ENCODE data around the gene KRT33A.
"Not testable (repeated sequence)": the region's sequence is repeated elsewhere in the genome, so short reads cannot be mapped to it uniquely, and the experiment has no call there.

The KRT33A gene

GRCh38 chr17:41363881-41364280, 13.3 kb upstream of the KRT33A start:
- no peak for DNase-seq (ENCODE audit: low read depth in 3 of 3)

DNA sequence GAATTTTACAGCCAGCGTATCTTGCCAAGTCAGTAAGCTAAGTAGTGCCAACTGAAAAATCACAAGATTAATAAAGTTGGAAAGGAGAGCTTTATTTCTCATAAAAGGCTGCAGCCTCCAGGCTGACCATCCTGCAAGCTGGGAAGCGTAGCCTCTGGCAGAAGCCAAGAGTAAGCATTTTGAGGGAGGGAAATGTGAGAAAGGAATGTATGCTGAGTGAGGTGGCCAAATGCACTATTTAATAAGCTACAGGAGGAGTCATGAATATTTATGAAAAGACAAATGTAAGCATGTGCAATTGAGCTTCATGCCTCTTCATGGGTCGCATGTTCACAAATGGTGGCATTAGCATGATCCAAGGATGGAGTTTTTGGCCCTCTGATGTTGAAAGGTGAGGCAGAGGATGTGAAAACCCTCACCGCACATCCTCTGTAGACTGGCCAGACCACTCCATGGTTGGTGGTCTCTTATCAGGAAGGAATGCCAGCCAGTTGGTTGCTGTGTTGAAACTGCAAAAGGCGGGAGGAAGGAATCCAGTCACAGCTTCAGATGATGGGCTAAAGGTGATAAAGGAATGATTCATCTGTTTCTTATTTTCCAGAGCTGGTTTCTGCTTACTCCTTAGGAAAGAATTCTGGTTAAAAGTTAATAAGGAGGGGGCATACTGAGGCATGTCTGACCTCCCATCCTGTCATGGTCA, 9.8 kb upstream of the KRT33A start:
- no peak for DNase-seq (ENCODE audit: low read depth in 3 of 3)

GRCh38 chr17:41354536-41354935, 3.9 kb upstream of the KRT33A start:
- DNase-seq (ENCODE audit: low read depth in 3 of 3): no peak

- DNase-seq (ENCODE audit: low read depth in 3 of 3): no peak
These were observed 2.2 kb upstream of the KRT33A start for GRCh38 chr17:41352597-41353366.

DNA sequence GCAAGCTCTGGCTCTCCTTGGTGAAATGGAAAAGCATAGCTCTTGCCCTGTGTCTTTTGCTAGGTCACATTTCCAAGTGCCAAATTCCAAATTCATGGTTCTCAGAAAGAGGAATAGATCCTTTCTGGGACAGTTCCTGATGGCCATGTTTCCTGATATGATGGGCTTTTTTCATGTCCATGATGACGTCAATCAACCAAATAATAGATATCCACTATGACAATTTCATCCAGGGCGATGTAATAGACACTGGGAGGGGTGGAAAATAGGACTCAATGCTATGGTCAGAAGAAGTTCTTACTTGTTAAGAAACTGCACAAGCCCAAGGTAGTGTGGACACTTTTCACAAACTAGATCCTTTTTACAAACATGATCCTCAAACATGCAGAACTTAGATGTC, 549 bp upstream of the KRT33A start:
- DNase-seq (ENCODE audit: low read depth in 3 of 3): no peak

DNA sequence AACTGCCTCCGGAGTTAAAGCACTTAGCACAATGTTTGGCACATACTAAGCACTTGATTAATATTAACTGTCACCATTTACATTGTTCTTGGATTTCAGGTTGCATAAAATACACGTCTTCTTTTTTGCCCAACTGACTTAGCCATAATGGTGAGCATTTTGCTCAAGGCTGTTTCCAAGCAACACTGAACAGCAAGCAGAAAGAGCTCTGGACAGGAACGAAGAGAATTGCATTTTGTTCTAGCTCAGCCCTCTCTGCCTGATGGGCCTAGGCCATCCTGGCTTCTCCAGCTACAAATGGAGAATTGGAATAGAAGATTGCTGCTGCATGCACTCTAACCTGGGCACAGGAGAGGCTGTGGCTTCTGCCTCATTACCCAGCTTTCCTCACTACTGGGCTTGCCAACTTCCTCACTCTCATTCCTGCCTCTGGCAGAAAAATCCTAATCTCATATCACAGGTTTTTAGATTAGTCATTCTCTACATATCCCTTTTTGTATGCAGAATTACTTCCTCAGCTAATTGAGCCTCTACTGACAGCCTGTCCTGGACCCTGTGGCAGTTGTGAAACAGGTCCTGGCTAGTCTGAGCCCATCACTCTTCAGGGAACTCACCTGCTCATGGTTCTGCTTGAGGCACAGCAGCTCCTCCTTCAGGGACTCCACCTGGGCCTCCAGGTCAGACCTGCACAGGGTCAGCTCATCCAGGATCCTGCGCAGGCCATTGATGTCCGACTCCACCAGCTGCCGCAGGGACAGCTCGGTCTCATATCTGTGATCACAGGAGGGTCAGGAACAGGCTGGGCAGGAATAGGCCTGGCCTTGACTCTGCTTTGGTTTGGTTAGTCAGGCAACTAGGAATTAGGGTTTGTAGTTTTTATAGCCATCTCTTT, 2.5 kb downstream of the KRT33A start:
- DNase-seq (ENCODE audit: low read depth in 3 of 3): no peak

DNA sequence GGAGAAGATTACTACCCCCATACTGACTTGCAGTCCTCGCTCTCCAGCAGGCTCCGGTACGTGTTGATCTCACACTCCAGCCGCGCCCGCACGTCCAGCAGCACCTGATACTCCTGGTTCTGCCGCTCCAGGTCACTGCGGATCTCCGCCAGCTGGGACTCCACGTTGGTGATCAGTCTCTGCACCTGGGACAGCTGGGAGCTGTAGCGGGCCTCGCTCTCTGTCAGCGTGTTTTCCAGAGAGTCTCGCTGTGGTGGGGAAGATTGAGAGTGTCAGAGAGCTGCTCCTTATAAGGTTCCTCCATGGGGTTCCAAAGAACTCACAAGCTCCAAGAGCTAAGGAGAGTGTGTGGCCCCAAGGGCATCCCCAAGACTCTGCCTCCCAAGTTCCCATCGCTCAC, 4.2 kb downstream of the KRT33A start:
- DNase-seq (ENCODE audit: low read depth in 3 of 3): not testable (repeated sequence)

- DNase-seq (ENCODE audit: low read depth in 3 of 3): no peak
These were observed 4.6 kb downstream of the KRT33A start for GRCh38 chr17:41345992-41346391.

GRCh38 chr17:41343029-41343428, 7.6 kb downstream of the KRT33A start:
- no peak for DNase-seq (ENCODE audit: low read depth in 3 of 3)

DNA sequence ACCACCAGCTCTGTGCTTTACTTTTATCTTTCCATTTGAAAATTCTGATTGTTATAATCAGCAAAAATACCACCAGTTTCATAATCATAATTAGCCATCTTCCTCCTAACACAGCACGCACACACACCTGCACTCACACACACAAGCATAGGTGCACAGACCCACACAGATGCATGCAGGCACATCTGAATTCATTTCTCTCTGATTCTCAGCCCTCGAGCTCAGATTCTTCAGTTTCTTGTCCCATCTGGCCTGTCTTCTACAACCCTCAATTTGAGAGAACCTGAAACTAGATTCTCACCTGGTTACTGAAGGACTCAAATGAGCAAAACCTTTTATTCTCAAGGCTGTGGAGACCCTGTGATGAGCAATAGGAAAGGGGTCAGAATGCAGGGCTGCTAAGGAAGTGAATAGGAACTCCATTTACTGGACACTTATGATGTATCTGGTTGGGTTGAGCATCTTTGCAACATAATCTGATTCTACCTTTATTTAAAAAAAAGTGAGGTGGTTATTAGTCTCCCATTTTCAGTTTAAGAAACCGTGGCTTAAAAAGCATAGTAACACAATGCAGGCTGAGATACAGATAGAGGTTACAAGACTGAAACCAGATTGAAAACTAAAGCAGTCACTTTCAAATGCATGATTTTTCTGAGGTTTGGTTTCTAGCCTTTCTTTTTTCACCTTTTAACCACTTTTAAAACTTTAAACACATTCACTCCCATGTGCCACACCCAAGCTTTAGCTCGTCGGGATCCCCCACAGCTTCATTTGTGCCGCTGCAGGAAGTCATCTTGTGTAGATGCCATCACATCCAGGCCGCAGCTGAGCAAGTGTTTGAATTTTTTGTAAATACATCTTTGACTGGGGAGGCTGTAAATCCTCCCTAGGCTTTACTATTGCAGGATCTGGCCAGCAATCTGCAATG, 9.4 kb downstream of the KRT33A start:
- DNase-seq (ENCODE audit: low read depth in 3 of 3): no peak

- no peak for DNase-seq (ENCODE audit: low read depth in 3 of 3)
These were observed 10.1 kb downstream of the KRT33A start for GRCh38 chr17:41340494-41340893.

- DNase-seq (ENCODE audit: low read depth in 3 of 3): no peak
These were observed 11.0 kb downstream of the KRT33A start for GRCh38 chr17:41339571-41340172.

DNA sequence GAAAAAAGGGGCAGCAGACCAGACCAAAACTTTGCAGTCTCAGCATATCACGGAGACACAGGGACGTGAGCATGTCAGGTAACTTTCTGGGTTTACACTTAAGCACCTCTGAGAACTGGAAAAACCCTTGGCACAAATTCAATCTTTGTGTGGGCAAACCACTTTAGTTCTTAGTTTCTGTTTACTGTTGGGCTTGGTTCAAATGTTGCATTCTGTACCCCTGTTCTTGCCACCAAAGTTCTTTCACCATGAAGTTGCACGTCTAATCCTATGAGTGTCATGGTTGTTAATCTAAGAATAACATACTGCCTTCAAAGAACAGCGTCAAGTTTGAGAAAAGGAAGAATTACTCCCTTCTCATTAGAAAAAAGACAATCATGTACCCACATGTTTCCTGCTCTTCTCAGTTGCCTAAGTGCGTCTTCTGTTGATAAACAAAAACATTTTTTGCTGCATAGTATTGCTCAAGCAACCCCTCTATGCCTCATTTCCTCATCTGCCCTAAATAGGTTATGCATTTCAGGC, 11.6 kb downstream of the KRT33A start:
- peak in 1 of 3 experiments; percentile 31 for DNase-seq (ENCODE audit: low read depth in 3 of 3)

DNA sequence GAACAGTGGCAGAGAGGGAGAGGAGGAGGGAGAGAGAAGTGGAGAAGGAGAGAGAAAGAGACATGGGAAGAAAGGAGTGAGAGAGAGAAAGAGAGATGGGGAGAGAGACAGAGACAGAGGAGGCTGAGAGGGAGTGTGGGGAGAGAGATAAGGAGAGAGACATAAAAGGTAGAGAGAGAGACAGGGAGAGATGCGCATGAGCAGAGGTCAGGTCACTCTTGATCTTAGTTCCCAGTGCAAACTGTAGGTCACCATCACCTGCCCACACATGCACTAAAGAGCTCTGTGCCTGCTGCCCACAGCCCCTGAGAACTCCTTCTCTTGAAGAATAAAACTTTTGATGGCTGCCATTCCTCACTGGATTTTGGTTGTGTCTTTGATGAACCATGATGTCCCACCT, 14.9 kb downstream of the KRT33A start:
- no peak for DNase-seq (ENCODE audit: low read depth in 3 of 3)

DNA sequence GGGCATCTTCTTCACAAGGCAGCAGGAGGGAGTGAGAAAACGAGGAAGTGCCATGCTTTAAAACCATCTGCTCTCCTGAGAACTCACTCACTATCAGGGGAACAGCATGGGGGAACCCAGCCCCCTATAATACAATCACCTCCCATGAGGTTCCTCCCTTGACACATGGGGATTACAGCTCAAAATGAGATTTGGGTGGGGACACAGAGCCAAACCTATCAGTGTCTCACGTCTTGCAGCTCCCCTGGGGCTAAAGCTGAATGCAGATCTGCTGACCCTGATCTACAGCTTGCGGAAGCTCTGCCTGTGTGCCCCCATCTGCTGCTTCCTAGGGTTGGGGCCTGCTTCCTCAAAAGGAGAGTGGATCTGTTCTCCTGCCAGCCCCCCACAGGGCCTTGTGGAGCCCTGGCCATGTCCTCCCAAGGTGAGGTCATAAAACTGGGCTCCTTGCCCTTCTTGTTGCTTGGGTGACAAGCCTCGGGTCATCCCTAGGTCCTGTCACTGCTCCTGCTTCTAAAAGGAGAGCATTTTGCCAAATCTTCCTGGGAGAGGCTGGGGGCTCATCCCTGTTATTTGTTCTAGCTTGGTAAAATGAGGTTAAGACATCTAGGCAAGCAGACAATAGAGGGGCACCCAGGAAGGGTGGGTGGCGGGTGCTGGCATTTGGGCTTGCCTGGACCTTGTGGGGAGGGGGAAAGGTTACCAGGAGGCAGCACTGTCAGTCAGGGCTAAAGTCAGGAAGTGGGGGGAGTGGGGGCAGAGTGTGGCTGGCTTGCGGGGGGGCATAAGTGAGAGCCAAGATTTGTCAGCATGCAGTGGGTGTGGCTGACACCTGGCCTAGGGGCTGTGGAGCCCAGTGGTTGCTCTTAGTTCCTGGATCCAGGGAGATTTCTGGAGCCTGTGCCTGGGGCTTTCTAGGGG, 16.0 kb downstream of the KRT33A start:
- DNase-seq (ENCODE audit: low read depth in 3 of 3): no peak

DNA sequence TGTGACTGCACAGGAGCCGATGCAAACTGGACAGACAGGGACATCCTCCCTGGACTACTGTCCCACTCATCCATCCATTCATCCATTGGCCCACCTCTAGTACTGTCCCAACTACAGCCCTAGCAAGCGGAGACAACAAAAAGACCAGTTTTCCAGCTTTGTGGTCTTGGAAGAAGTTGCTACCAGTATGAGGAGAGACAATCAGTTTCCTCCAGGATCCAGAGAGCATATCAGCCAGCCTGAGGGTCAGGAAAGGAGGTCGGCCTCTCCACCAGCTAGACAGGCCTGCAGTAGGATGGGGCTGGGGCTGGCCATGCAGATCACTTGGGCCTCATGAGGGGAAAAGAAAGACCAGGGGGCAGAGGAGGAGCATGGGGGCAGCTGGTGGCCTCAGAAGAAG, 16.8 kb downstream of the KRT33A start:
- DNase-seq (ENCODE audit: low read depth in 3 of 3): no peak

- no peak for DNase-seq (ENCODE audit: low read depth in 3 of 3)
These were observed 17.5 kb downstream of the KRT33A start for GRCh38 chr17:41333098-41333497.

DNA sequence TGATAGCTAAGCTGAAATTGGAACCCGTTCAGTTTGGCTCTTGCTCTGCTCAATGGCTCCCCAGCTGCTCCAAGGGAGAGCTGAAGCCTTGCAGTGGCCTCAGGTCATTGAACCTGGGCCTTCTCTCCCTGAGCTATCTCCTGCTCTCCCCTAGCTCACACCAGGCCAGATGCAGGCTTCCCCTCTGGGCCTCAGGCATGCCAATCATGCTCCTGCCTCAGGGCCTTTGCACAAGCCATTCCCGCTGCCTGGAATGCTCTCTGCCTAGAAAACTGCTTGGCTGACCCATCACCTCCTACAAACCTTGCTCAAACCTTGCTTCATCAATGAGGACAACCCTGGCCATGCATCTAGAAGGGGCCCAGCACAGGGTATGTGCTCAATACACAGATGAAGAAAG, 18.4 kb downstream of the KRT33A start:
- no peak for DNase-seq (ENCODE audit: low read depth in 3 of 3)

- DNase-seq (ENCODE audit: low read depth in 3 of 3): no peak
These were observed 19.0 kb downstream of the KRT33A start for GRCh38 chr17:41331606-41332005.

Data from stimulated activated CD4-positive, alpha-beta T cell treated with anti-CD3 and anti-CD28 coated beads, TNF-alpha, amount 100 ng/mL, for 4 hours (primary cell).